ENCODE data around the gene NF2.
A peak's percentile ranks its signal among the peaks of the same experiment; 100 is the strongest.

NF2 gene

DNA sequence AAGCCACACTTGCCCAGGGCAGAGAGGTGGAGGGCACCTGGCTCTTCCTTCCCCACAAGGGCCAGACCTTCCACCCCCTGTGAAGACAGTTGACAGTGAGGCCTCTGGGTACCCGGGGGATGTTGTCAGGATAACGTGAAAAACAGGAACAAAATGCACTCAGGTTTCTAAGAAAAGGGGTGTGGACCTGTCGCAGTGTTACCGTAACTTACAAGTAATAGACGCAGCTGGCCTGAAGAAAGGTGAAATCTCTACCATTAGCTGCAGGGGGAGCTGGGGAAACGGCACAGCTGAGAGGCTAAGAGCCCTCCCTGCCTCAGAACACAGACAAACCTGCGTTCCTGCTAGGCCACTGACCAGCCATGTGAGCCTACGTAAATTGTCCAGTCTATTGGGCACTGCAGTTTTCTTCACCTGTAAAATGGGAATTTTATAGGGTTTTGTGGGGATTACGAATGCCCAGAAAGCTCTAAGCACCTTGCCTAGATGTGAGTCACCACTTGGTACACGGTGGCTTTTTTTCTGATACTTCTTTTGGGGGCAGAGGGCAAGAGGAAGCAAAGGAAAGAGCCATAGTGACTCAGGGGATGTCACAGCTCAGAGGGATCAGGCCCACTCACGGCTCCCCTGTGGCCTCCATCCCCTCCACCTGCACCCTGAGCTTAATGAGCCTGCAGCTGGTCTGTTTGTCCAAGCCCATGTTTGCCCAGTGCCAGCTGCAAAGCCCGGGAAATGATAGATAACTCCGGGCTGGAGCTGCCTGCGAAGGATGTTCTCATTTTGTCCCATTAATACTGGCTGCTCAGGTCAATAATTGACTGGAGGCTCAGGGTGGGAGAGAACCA lies 97.9 kb downstream of the NF2 start:
- H3K4me3 ChIP-seq (ENCODE audit: low read depth, low read length): no peak overlapping the region
- DNase-seq (ENCODE audit: low read depth): peak; percentile 38
- TF ChIP-seq, protein P1, sequence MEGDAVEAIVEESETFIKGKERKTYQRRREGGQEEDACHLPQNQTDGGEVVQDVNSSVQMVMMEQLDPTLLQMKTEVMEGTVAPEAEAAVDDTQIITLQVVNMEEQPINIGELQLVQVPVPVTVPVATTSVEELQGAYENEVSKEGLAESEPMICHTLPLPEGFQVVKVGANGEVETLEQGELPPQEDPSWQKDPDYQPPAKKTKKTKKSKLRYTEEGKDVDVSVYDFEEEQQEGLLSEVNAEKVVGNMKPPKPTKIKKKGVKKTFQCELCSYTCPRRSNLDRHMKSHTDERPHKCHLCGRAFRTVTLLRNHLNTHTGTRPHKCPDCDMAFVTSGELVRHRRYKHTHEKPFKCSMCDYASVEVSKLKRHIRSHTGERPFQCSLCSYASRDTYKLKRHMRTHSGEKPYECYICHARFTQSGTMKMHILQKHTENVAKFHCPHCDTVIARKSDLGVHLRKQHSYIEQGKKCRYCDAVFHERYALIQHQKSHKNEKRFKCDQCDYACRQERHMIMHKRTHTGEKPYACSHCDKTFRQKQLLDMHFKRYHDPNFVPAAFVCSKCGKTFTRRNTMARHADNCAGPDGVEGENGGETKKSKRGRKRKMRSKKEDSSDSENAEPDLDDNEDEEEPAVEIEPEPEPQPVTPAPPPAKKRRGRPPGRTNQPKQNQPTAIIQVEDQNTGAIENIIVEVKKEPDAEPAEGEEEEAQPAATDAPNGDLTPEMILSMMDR (conservative IDR thresholded peaks at IDR 0.05; ENCODE audit: low read depth, low read length): peak; percentile 46

GRCh38 chr22:29702000-29702930 lies 98.8 kb downstream of the NF2 start:
- TF ChIP-seq, protein P1 (conservative IDR thresholded peaks at IDR 0.05; ENCODE audit: low read depth, low read length): no peak
- no peak for DNase-seq (ENCODE audit: low read depth)
- no peak overlapping the region for H3K4me3 ChIP-seq (ENCODE audit: low read depth, low read length)

DNA sequence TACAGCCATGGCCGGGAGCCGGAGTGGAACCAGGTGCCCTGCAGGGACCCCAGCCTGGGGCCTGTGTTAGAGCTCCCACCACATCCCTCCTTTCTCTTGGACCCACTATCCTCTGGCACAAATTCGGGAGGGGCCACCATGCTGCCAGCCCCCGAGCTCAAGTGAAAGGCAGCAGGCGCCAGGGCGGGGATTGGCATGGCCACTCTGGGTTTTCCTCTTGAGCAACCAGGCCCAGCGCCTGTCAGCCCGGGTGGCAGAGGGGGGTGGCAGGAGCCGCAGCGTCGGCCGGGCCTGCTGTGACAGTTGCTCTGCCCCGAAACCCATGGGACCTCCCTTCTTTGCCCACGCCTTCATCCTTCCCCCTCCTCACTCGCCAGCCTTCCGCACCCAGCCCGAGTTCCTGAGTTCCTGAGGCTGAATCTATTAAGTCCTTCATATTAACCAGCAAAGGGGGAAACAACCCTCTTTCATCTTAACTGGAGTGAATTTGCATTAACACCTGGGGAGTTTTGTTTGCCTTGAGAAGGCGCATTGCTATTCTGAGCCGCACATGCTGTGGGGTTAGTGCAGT lies 99.6 kb downstream of the NF2 start:
- no peak overlapping the region for H3K4me3 ChIP-seq (ENCODE audit: low read depth, low read length)
- TF ChIP-seq, protein P1 (conservative IDR thresholded peaks at IDR 0.05; ENCODE audit: low read depth, low read length): no peak
- DNase-seq (ENCODE audit: low read depth): no peak

- no peak overlapping the region for H3K4me3 ChIP-seq (ENCODE audit: low read depth, low read length)
- TF ChIP-seq, protein P1 (conservative IDR thresholded peaks at IDR 0.05; ENCODE audit: low read depth, low read length): no peak
- no peak for DNase-seq (ENCODE audit: low read depth)
Measured at GRCh38 chr22:29703569-29704195, 100.2 kb downstream of the NF2 start.

GRCh38 chr22:29704528-29705285 lies 101.3 kb downstream of the NF2 start:
- TF ChIP-seq, protein P1 (conservative IDR thresholded peaks at IDR 0.05; ENCODE audit: low read depth, low read length): no peak
- DNase-seq (ENCODE audit: low read depth): peak; percentile 69
- H3K4me3 ChIP-seq (ENCODE audit: low read depth, low read length): no peak overlapping the region

- no peak overlapping the region for H3K4me3 ChIP-seq (ENCODE audit: low read depth, low read length)
- DNase-seq (ENCODE audit: low read depth): no peak
- TF ChIP-seq, protein P1 (conservative IDR thresholded peaks at IDR 0.05; ENCODE audit: low read depth, low read length): no peak
Measured at GRCh38 chr22:29705651-29706050, 102.2 kb downstream of the NF2 start.
